ENCODE data around the gene THADA.

Gene THADA

DNA sequence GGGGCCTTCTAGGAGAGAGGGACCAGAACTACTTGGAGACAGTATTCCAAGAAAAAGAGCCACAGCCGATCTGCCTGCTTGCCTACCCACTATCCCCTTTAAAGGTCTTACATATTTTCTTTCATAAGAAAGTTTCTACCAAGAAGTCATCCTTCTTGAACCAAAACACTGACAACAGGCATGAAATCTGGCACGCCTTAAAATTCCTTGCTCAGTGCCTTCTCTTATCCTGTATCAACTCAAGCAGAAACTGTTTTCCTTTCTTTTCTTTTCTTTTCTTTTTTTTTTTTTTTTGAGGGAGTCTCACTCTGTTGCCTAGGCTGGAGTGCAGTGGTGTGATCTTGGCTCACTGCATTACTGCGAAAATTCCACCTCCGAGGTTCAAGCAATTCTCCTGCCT is 321.1 kb downstream of the THADA start:
- no peak overlapping the region for H2AFZ ChIP-seq (ENCODE audit: low read depth, low read length)
- H3K36me3 ChIP-seq (ENCODE audit: insufficient read depth, low read length): peaks cover 13% of the 10 kb centered on the region; the same call in 1 of the 2 replicates
- H3K4me1 ChIP-seq (ENCODE audit: insufficient read depth, low read length): no peaks in the 10 kb centered on the region
- H3K4me3 ChIP-seq (ENCODE audit: low read depth in 1 of 2, low read length in 2 of 2): no peak overlapping the region
- no peak overlapping the region for H3K9ac ChIP-seq (ENCODE audit: low read depth, low read length)
- H3K4me2 ChIP-seq (ENCODE audit: insufficient read depth, low read length): no peak overlapping the region
- TF ChIP-seq EZH2 (IDR thresholded peaks at IDR 0.05; ENCODE audit: borderline replicate concordance, low read depth, low read length, severe bottlenecking): no peak
- TF ChIP-seq, protein P1, sequence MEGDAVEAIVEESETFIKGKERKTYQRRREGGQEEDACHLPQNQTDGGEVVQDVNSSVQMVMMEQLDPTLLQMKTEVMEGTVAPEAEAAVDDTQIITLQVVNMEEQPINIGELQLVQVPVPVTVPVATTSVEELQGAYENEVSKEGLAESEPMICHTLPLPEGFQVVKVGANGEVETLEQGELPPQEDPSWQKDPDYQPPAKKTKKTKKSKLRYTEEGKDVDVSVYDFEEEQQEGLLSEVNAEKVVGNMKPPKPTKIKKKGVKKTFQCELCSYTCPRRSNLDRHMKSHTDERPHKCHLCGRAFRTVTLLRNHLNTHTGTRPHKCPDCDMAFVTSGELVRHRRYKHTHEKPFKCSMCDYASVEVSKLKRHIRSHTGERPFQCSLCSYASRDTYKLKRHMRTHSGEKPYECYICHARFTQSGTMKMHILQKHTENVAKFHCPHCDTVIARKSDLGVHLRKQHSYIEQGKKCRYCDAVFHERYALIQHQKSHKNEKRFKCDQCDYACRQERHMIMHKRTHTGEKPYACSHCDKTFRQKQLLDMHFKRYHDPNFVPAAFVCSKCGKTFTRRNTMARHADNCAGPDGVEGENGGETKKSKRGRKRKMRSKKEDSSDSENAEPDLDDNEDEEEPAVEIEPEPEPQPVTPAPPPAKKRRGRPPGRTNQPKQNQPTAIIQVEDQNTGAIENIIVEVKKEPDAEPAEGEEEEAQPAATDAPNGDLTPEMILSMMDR (IDR thresholded peaks at IDR 0.05; ENCODE audit: borderline replicate concordance, extremely low read depth, low read length, poor library complexity, severe bottlenecking): no peak
- H4K20me1 ChIP-seq (ENCODE audit: insufficient read depth, low read length): no peaks in the 10 kb centered on the region
- H3K79me2 ChIP-seq (ENCODE audit: insufficient read depth, low read length): no peaks in the 10 kb centered on the region
- DNase-seq: no peak
- H3K27me3 ChIP-seq (ENCODE audit: insufficient read depth, low read length, poor library complexity): no peaks in the 10 kb centered on the region
- H3K27ac ChIP-seq (ENCODE audit: low read length): no peak overlapping the region
- ATAC-seq (ENCODE audit: insufficient read depth, low read depth): no peak
- no peaks in the 10 kb centered on the region for H3K9me3 ChIP-seq (ENCODE audit: insufficient read depth, low read length, severe bottlenecking)

DNA sequence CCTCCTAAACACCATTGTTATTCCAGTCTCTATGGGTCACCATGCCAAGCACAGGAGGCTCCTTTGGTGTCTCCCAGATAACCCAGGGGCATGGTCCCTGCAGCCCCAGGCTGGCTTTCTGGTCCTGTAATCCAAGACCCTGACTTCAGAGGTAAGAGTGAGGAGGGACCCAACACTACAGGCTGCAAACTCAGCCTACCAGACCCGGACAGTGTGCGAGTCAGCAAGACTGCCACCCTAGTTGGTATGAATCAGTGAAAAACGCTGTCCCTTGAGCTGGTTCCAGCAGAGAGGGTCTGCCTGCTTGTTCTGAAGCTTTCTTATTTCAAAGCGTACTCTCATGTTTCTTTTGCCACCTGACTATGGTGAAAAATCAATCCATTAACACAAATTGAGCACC is 321.8 kb downstream of the THADA start:
- H3K27me3 ChIP-seq (ENCODE audit: insufficient read depth, low read length, poor library complexity): no peaks in the 10 kb centered on the region
- no peak overlapping the region for H3K4me3 ChIP-seq (ENCODE audit: low read depth in 1 of 2, low read length in 2 of 2)
- ATAC-seq (ENCODE audit: insufficient read depth, low read depth) (no peak), DNase-seq (no peak)
- no peaks in the 10 kb centered on the region for H4K20me1 ChIP-seq (ENCODE audit: insufficient read depth, low read length)
- H3K9ac ChIP-seq (ENCODE audit: low read depth, low read length): no peak overlapping the region
- no peak overlapping the region for H3K4me2 ChIP-seq (ENCODE audit: insufficient read depth, low read length)
- TF ChIP-seq, protein P1 (IDR thresholded peaks at IDR 0.05; ENCODE audit: borderline replicate concordance, extremely low read depth, low read length, poor library complexity, severe bottlenecking): no peak
- no peak for TF ChIP-seq EZH2 (IDR thresholded peaks at IDR 0.05; ENCODE audit: borderline replicate concordance, low read depth, low read length, severe bottlenecking)
- peaks cover 10% of the 10 kb centered on the region; the same call in 1 of the 2 replicates for H3K36me3 ChIP-seq (ENCODE audit: insufficient read depth, low read length)
- no peak overlapping the region for H2AFZ ChIP-seq (ENCODE audit: low read depth, low read length)
- no peaks in the 10 kb centered on the region for H3K4me1 ChIP-seq (ENCODE audit: insufficient read depth, low read length)
- no peak overlapping the region for H3K27ac ChIP-seq (ENCODE audit: low read length)
- H3K79me2 ChIP-seq (ENCODE audit: insufficient read depth, low read length): no peaks in the 10 kb centered on the region
- no peaks in the 10 kb centered on the region for H3K9me3 ChIP-seq (ENCODE audit: insufficient read depth, low read length, severe bottlenecking)

GRCh38 chr2:43273529-43273928 is 322.3 kb downstream of the THADA start:
- Histone ChIP-seq H4K20me1 (ENCODE audit: insufficient read depth, low read length) (no peaks in the 10 kb centered on the region), H3K4me1 (ENCODE audit: insufficient read depth, low read length) (no peaks in the 10 kb centered on the region), H3K9me3 (ENCODE audit: insufficient read depth, low read length, severe bottlenecking) (no peaks in the 10 kb centered on the region), H3K9ac (ENCODE audit: low read depth, low read length) (no peak overlapping the region), H3K36me3 (ENCODE audit: insufficient read depth, low read length) (peaks cover 8% of the 10 kb centered on the region; the same call in 1 of the 2 replicates), H3K27me3 (ENCODE audit: insufficient read depth, low read length, poor library complexity) (no peaks in the 10 kb centered on the region), H3K27ac (ENCODE audit: low read length) (no peak overlapping the region), H3K79me2 (ENCODE audit: insufficient read depth, low read length) (no peaks in the 10 kb centered on the region), H3K4me3 (ENCODE audit: low read depth in 1 of 2, low read length in 2 of 2) (no peak overlapping the region), H2AFZ (ENCODE audit: low read depth, low read length) (no peak overlapping the region), H3K4me2 (ENCODE audit: insufficient read depth, low read length) (no peak overlapping the region)
- TF ChIP-seq, protein P1 (IDR thresholded peaks at IDR 0.05; ENCODE audit: borderline replicate concordance, extremely low read depth, low read length, poor library complexity, severe bottlenecking): no peak
- no peak for TF ChIP-seq EZH2 (IDR thresholded peaks at IDR 0.05; ENCODE audit: borderline replicate concordance, low read depth, low read length, severe bottlenecking)
- DNase-seq (no peak), ATAC-seq (ENCODE audit: insufficient read depth, low read depth) (no peak)
